Activated CD4-positive, CD25-positive, alpha-beta regulatory T cell treated with anti-CD3 and anti-CD28 coated beads, Interleukin-2, amount 50 U/mL, for 16 hours (primary cell): ENCODE data around the gene ZNF776.
"Not testable (repeated sequence)": the region's sequence is repeated elsewhere in the genome, so short reads cannot be mapped to it uniquely, and the experiment has no call there.

ENCODE experiments used
- DNase-seq: peaks from one replicate; pipeline ENCODE4 v3.0.0-alpha.2; 2020; ENCODE audit warnings: low read depth, low spot score

Gene ZNF776

DNA sequence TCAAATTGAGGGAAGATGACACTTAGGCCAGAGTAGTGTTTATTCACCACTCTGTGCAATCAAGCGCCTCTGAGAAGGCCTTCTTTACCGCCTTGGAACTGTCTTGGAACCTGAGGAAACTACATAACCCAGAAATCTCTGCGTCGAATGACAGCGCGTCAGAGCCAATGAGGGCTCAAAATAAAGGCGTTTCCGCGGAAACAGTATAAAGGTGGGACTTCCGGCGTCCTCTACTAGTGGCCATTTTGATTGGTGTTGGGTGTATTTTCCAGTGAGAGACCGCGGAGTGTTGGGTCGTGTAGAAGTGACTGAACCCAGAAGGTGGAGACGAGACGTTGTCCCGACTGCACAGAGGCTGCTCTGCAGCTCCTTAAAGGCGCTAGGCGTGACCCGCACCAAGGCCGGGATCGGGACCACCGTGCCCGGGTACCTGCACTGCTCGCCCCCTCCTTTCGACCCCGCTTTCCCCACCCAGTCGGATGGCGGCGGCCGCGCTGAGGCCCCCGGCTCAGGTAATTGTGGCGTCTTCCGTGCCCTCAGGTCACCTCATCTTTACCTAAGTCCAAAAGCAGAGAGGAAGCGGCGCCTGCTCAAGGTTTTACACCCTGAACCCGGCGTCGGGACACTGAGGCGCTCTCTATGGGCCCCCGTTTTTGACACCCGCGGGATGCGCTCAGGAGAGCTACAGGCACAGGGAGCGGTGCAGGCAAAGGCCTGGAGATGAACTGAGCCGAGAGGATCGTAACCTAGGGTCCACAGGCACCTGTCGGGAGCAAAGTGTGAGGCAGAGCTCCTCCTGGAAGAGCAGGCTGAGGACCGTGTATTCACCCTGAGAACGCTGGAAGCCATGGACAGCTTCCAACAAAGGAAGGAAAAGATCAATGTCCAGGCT is at the start of gene ZNF776:
ZNF776 (plus strand) TSS at position 236 of the 892 bp plus-strand sequence; CDS start at position 480, 244 bp downstream.
- peak; percentile 75 for DNase-seq

DNA sequence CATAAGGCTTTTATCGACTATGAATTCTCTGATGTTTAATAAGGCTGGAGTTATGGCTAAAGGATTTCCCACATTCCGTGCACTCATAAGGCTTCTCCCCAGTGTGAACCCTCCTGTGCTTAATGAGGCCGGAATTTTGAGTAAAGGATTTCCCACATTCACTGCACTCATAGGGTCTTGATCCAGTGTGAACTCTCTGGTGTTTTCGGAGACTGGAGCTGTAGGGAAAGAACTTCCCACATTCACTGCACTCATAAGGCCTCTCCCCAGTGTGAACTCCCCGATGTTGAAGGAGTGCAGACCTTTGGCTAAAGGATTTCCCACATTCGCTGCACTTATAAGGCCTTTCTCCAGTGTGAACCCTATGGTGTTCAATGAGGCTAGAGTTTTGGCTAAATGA is 45.0 kb upstream of the ZNF776 start:
- DNase-seq, result no peak

DNA sequence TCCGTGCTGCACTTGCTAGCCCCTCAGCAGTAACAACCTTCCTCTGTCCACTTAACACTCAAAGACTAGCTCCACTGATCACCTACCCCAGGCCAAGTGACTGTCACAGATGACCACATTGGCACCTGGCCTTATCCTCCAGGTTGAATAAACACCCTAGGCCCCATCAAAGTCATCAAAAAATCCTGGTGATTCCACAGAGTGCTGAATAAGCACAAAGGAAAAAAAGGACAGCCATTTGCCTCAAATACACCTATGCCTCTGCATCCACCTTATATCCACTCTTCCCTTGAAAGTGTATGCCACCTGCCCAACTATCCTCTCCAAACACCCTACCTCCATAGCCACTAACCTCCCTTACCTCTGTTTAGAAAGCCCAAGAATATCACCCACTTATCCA is 40.3 kb upstream of the ZNF776 start:
- DNase-seq, result no peak

DNA sequence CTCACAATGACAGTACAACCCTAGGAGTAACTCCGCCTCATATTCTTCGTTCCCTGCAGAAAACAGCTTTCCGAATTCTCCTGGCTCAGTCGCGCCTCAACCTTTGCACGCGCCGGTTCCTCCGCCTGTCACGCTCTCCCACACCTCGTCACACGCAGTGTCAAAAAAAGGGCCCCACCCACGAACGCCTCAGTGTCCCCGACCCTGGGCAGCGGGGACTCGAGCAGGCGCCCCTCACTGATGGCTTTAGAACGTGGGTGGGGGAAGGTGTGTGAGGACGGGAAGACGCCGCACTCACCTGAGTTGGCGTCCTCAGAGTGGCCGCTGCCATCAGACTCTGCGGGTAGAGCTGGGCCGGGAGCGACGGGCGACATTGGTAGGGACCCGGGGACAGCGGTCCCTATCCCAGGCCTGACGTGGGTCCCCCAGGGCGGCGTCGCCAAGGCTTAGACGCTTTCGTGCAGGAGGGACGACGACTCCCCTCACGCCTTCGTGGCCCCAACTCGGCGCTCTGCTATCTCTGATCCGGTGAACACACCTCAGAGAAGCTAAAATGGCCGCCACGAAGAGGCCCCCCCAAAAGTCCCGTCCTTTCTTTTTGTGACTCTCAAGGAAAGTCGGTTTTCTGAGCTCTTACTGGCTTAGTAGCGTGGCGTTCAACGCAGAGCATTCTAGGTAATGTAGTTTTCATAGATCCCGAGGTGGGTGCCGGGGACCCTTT is 37.8 kb upstream of the ZNF776 start, which contains the start of gene ZNF154:
ZNF154 (minus strand) TSS at position 564 of the 721 bp plus-strand sequence; CDS start at position 331, 233 bp downstream.
- DNase-seq, result no peak

DNA sequence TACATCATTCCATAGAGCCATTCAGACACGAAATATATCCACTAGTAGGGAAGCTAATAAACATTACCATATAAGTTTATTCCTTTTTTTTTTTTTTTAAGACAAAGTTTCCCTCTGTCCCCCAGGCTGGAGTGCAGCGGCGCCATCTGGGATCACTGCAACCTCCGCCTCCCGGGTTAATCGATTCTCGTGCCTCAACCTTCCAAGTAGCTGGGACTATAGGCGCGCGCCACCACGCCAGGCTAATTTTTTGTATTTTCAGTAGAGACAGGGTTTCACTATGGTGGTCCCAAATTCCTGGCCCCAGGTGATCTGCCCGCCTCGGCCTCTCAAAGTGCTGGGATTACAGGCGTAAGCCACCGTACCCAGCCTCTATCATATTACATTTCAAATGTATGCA is 37.0 kb upstream of the ZNF776 start:
- no peak for DNase-seq

DNA sequence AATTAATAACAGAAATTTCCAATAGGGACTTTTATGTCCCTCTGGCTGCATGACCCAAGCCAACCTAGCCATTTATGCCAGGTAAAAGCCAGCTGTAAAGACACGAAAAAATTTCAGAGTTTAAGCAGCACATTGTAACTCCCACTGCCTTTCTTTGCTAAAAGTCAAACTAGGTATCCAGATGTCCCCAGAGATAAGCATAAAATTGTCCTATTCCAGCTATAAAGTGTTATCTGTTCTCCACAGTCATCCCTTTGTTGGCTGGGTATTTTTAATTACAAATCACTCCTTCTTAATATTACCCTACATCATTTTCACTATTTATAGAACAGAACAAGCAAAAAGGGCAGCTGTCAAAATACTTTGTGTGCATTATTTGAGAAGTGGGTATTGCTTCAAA is 34.4 kb upstream of the ZNF776 start:
- no peak for DNase-seq

DNA sequence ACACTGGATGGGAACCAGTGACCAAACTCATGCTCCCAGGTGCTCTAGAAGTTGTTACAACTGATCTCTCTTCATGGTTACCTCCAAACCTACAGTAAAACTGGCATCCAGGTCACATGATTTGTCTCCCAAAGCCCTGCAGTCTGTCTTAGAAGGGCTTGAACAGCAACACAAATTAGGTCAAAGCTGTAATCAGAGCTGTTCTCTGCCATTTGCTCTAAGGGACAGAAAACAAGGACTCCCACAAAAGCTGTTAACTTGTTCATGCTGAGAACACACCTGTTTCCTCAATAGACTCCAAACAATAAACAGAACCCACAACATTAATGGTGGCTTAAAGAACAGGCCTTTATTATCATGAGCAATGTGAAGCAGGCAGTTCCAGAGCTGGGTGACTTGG is 27.2 kb upstream of the ZNF776 start:
- DNase-seq, result no peak

DNA sequence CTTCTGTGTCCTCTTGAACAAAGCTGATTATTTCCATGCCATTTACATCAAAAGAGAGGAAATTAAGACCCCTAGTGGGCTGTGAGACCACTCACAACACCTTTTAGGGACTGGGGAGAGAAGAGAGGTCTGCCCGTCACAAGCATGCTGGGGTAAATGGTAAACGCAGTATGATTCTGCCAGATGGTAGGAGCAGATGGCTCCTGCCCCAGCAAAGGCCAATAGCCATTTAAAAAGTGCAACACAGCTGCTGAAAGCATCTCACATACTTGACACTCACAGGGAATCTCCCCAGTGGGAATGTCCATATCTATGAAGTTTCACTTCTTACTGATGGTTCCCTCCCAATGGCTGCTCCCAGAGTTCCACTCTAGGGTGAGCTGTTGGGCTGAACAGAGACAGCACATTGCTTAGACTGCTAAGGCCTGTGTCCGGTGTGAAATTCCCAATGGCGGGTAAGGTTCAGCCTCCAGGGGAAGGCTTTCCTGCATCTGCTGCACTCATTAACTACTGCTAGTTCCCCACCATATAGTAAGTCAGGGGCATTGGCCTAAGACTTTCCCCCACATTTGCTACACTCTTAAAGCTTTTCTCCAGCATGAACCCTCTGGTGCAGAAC is 26.6 kb upstream of the ZNF776 start:
- no peak for DNase-seq

DNA sequence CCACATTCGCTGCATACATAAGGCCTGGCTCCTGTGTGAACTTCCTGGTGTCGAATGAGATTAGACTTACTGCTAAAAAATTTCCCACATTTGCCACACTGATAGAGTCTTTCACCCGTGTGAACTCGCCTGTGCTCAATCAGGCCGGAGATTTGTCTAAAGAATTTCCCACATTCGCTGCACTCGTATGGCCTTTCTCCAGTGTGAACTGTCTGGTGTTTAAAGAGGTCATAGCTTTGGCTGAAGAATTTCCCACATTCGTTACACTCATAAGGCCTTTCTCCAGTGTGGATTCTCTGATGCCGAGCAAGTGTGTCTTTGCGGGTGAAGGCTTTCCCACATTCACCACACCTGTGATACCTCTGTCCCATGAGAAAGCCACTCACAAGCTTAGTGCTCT is 25.7 kb upstream of the ZNF776 start:
- no peak for DNase-seq

DNA sequence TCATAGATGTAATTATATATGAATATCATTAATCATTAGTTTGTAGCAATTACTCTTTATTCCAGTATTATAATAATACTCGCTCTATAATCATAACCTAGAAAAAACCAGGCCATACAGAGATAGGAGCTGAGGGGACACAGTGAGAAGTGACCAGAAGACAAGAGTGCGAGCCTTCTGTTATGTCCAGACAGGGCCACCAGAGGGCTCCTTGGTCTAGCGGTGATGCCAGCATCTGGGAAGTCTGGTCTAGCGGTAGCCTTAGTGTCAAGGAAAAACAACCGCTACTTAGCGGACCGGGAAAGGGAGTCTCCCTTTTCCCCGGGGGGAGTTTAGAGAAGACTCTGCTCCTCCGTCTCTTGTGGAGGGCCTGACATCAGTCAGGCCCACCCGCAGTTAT is 8.3 kb upstream of the ZNF776 start:
- not testable (repeated sequence) for DNase-seq

DNA sequence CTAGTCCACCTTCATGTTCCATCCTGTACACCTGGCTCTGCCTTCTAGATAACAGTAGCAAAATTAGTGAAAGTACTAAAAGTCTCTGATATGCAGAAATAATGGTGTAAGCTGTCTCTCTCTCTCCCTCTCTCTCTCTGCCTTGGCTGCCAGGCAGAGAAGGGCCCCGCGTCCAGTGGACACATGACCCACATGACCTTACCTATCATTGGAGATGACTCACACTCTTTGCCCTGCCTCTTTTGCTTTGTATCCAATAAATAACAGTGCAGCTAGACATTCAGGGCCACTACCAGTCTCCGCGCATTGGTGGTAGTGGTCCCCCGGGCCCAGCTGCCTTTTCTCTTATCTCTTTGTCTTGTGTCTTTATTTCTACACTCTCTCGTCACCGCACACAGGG is 7.8 kb upstream of the ZNF776 start:
- not testable (repeated sequence) for DNase-seq

DNA sequence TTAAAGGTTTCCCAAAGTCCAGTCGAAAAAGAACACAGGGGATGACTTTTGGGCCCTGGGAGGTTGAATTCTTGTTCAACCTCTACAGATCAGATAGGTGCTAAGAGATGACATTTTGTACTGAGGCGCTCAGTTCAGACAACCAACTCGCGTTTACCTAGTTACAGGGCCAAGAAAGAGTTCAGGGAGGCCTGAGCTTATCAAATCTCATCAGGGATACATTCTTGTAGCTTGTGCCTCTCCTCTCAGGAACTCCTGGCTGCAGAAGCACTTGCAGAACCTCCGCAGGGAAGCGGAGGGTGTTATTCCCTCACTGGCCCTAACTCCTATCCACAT is 825 bp downstream of the ZNF776 start:
- DNase-seq, result no peak

DNA sequence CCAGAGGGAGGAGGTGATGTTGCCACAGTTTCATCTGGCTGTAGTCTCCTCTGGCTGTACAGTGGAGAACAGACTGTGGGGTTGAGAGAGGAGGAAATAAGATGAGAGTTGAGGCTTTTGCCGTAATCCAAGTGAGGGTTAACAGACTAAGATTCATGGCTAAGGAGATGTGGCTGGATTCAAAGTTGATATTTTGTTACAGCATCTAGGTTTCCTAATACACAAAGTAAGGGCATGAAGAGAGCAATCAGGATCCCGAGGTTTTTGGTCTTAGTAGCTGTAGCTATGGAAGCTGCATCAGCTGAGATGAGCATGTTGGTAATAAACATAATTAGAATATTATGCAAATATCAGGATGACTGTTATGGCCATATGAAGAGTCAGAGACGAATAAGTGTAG is 1.4 kb downstream of the ZNF776 start:
- no peak for DNase-seq

DNA sequence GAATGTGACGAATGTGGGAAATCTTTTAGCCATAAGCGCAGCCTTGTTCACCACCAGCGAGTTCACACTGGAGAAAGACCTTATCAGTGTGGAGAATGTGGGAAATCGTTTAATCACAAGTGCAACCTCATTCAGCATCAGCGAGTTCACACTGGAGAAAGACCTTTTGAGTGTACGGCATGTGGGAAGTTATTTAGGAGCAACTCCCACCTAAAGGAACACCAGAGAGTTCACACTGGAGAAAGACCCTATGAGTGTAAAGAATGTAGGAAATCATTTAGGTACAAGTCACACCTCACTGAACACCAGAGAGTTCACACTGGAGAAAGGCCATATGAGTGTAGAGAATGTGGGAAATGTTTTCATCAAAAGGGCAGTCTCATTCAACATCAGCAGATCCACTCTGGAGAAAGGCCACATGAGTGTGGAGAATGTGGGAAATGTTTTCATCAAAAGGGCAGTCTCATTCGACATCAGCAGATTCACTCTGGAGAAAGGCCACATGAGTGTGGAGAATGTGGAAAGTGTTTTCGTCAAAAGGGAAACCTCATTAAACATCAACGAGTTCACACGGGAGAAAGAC is 7.6 kb downstream of the ZNF776 start:
- no peak for DNase-seq

DNA sequence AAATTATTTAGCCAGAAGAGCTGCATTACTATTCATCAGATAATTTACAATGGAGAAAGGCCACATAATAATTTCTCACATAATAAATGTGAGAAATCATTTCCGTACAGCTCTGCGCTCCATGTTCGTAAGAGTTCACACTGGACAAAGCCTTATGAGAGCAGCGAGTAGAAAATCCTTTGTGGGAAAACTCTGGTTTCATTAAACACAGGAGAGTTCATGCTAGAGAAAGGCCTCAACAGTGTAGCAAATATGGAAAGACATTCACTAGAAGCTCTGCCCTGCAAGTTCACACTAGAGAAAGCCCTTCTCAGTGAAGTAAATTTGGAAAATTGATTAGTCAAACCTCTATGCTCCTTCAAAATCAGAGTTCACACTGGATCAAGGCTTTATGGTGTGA is 8.4 kb downstream of the ZNF776 start:
- DNase-seq, result no peak

DNA sequence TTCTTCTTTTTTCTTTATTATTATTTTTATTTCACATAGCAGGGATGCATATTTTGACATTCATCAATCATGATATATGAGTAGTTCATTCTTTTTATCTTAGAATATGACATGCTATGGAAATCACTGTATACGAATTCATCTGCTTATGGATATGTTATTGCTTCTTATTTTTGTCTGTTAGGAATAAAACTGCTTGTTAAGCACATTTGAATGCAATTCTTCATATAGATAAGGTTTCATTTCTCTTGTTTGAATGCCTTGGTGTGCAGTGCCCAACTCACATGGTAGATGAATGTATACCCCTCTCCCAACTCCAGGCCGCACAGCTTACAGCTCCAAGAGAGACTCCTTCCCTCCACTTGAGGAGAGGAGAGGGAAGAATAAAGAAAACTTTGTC is 11.3 kb downstream of the ZNF776 start:
- no peak for DNase-seq

DNA sequence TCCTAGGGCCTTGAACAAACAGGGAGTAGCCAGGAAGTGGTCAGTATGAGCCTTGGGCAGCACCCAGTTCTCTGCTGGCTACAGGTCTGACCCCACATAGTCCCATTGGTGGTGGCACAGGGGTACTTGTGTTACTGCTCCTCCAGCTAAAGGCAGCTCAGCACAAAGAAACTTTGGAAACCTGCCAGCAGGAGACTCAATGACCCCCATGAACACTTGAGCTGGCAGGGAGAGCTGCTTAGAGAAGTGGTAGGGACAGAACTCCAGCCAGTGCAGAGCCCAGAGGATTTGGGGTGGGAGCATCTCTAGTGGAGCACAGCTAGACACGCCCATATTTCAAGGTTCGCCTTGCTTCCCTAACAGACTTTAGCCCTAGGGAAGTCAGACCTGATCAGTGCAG is 12.5 kb downstream of the ZNF776 start:
- no peak for DNase-seq

DNA sequence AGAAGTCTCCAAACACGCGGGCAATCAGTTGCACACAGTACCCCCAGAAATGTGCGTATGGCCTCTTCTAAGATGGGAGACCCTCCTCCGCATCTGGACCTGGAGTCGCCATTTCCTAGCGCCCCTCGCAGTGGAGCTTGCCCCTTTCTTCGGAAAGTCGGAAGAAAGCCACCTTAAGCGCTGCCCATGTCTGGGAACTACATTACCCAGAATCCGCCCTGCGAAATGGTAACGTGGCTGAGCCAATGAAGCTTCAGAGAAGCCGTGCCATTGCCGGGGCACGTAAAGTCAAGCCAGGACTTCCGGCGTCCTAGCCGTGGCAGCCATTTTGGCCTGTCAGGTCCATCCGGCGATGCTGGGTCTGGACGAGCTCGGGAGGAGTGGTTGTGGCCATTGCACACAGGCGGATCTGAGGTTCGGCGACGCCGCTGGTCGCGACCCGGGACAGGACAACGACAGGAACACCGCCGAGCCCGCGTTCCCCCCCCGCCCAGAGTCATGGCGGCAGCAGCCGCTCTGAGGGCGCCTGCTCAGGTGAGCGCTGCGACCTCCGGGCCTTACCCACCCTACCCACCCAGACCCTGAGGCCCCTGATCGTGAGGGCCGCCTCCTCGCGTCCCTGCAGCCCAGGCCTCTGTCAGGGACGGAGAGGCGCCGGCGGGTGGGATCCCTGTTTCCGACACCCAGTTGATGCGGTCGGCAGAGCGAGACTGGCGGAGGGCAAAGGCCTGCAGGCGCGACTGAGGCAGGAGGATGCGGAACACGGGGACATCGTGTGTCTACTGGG is 22.9 kb downstream of the ZNF776 start, which contains the start of gene ZNF586:
ZNF586 (plus strand) TSS at position 332 of the 787 bp plus-strand sequence; CDS start at position 499, 167 bp downstream.
- peak; percentile 79 for DNase-seq

DNA sequence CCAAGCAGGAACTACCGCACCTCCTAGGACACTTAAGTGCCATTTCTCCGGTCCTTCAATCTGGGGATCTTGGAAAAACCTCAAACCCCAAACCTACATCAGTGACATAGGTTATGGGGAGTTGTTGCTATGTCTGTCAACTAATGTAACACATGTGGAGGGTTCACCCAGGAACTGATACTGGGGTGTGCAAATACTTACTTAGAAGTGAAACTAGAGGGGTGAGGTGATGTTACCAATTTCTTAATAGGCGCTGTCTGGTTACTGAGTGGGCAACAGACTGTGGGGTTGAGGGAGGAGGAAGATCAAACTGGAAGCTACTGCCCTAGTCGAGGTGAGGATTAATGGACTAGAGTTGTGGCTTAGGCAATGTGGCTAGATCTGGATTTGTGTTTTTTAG is 24.8 kb downstream of the ZNF776 start:
- DNase-seq, result no peak

DNA sequence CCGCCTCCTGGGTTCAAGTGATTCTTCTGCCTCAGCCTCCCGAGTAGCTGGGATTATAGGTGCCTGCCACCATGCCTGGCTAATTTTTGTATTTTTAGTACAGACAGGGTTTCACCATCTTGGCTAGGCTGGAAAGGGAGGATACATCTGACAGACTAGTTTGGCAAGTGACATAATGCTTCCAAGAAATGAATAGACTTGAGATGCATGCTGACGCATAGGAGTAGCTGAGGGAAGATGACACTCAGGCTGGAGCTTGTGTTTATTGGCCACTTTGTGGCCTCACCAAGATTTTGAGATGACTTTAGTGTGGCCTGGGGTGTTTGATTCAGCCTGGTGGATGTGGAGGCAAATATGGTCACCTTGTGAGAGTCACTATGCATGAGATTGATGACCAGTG is 26.9 kb downstream of the ZNF776 start:
- no peak for DNase-seq

DNA sequence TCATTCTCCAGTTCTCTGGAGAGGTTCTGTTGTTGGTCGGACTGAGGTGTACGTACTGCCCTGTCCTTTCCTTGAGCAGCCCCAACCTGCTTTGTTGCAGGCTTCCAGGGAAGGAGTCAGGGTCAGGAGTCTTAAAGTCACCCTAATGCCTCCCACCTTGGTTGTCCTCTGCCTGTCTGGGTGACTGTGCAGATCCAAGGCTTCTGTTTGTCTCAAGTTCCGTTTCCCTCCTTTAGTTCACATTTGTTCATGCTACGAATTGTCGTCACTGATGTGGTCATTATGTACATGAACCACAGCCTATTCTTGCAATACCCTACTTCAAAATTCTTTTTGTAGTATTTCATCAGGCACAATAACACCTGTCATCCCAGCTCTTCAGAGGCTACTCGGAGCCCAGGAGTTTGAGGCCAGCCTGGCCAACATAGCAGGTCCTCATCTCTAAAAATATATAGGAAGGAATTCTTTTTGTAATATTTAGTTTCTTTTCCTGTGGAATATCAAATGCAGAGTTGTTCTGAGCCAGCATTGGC is 30.2 kb downstream of the ZNF776 start:
- DNase-seq, result no peak
